Stimulated activated CD8-positive, alpha-beta memory T cell treated with anti-CD3 and anti-CD28 coated beads, Interleukin-15, amount 100 ng/mL, for 24 hours (primary cell): ENCODE measurements around the gene ITM2B.
A peak's percentile ranks its signal among the peaks of the same experiment; 100 is the strongest.
"Not testable (repeated sequence)": the region's sequence is repeated elsewhere in the genome, so short reads cannot be mapped to it uniquely, and the experiment has no call there.

Experiments
- DNase-seq: peaks from one replicate; pipeline ENCODE4 v3.0.0-alpha.2; 2020; ENCODE audit warnings: low read depth

ITM2B gene

GRCh38 chr13:48233046-48233888, at the start of gene ITM2B:
Gene ITM2B, plus strand, starts transcription at chr13:48233206. Its CDS starts 155 bp downstream, at chr13:48233361.
- peak; percentile 24 for DNase-seq

- no peak for DNase-seq
Observed at GRCh38 chr13:48184260-48184659, 48.7 kb upstream of the ITM2B start.

- no peak for DNase-seq
Observed at GRCh38 chr13:48185018-48185417, 48.0 kb upstream of the ITM2B start.

GRCh38 chr13:48186722-48187121, 46.3 kb upstream of the ITM2B start:
- DNase-seq: no peak

- no peak for DNase-seq
Observed at GRCh38 chr13:48188131-48188530, 44.9 kb upstream of the ITM2B start.

- DNase-seq: no peak
Observed at GRCh38 chr13:48188601-48189000, 44.4 kb upstream of the ITM2B start.

GRCh38 chr13:48189171-48189570, 43.8 kb upstream of the ITM2B start:
- DNase-seq: no peak

GRCh38 chr13:48192411-48192935, 40.5 kb upstream of the ITM2B start:
- no peak for DNase-seq

- no peak for DNase-seq
Observed at GRCh38 chr13:48194379-48194754, 38.6 kb upstream of the ITM2B start.

- no peak for DNase-seq
Observed at GRCh38 chr13:48199404-48199946, 33.5 kb upstream of the ITM2B start.

GRCh38 chr13:48201044-48201443, 32.0 kb upstream of the ITM2B start:
- no peak for DNase-seq

- not testable (repeated sequence) for DNase-seq
Observed at GRCh38 chr13:48207207-48207606, 25.8 kb upstream of the ITM2B start.

GRCh38 chr13:48210178-48210577, 22.8 kb upstream of the ITM2B start:
- DNase-seq: no peak

- DNase-seq: no peak
Observed at GRCh38 chr13:48214519-48215121, 18.4 kb upstream of the ITM2B start.

GRCh38 chr13:48215511-48216203, 17.3 kb upstream of the ITM2B start:
- not testable (repeated sequence) for DNase-seq

GRCh38 chr13:48216204-48216711, 16.7 kb upstream of the ITM2B start:
- no peak for DNase-seq

- no peak for DNase-seq
Observed at GRCh38 chr13:48220592-48220980, 12.4 kb upstream of the ITM2B start.

- DNase-seq: no peak
Observed at GRCh38 chr13:48220981-48221685, 11.9 kb upstream of the ITM2B start.

- DNase-seq: no peak
Observed at GRCh38 chr13:48221686-48222187, 11.3 kb upstream of the ITM2B start.

- no peak for DNase-seq
Observed at GRCh38 chr13:48222358-48223301, 10.4 kb upstream of the ITM2B start.
